Measurements from ENCODE around the gene CDK5R1.

Gene CDK5R1

DNA sequence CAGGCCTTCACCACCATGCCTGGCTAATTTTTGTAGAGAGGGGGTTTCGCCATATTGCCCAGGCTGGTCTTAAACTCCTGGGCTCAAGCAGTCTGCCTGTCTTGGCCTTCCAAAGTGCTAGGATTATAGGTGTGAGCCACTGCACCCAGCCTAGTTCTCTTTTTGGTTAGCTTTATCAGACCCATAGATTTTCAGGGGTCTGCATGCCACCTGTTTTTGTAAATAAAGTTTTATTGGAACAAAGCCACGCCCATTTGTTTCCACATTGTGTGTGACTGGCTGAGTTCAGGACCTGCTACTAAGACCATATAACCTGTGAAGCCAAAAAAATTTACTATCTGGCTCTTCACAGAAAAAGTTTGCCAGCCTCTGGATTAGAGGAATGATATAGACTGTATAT is 34.9 kb upstream of the CDK5R1 start:
- Mint-ChIP-seq H3K27me3 (ENCODE audit: low read depth) (no peaks in the 10 kb centered on the region), H3K9me3 (no peaks in the 10 kb centered on the region), H3K4me3 (no peak overlapping the region), H3K36me3 (ENCODE audit: low read depth) (peaks cover 67% of the 10 kb centered on the region), H3K4me1 (peaks cover 3% of the 10 kb centered on the region), H3K27ac (no peak overlapping the region)
- TF ChIP-seq, protein P1, sequence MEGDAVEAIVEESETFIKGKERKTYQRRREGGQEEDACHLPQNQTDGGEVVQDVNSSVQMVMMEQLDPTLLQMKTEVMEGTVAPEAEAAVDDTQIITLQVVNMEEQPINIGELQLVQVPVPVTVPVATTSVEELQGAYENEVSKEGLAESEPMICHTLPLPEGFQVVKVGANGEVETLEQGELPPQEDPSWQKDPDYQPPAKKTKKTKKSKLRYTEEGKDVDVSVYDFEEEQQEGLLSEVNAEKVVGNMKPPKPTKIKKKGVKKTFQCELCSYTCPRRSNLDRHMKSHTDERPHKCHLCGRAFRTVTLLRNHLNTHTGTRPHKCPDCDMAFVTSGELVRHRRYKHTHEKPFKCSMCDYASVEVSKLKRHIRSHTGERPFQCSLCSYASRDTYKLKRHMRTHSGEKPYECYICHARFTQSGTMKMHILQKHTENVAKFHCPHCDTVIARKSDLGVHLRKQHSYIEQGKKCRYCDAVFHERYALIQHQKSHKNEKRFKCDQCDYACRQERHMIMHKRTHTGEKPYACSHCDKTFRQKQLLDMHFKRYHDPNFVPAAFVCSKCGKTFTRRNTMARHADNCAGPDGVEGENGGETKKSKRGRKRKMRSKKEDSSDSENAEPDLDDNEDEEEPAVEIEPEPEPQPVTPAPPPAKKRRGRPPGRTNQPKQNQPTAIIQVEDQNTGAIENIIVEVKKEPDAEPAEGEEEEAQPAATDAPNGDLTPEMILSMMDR (IDR thresholded peaks at IDR 0.05; ENCODE audit: unreplicated experiment in 3 of 3), result no peak

DNA sequence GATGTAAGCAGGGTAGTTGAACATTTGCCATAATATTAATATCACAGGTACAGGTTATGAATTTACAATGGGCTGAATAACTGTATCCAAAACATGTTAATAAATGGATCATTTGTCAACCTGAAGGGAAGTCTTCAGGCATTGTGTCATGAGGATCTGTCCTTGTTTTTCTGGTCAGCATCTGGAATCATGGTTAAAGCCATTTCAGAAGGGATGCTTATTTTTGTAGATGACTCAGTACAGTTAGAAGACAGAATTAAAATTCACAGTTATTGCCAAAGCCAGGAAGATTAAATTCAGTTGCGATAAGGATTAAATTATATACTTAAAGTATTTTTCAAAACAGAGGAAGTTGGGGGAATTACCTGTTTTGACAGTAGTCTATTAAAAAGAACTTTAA is 34.5 kb upstream of the CDK5R1 start:
- Mint-ChIP-seq H3K36me3 (ENCODE audit: low read depth) (peaks cover 67% of the 10 kb centered on the region), H3K9me3 (no peaks in the 10 kb centered on the region), H3K4me3 (no peak overlapping the region), H3K27ac (no peak overlapping the region), H3K4me1 (no peaks in the 10 kb centered on the region), H3K27me3 (ENCODE audit: low read depth) (no peaks in the 10 kb centered on the region)
- TF ChIP-seq, protein P1 (IDR thresholded peaks at IDR 0.05; ENCODE audit: unreplicated experiment in 3 of 3), result no peak

DNA sequence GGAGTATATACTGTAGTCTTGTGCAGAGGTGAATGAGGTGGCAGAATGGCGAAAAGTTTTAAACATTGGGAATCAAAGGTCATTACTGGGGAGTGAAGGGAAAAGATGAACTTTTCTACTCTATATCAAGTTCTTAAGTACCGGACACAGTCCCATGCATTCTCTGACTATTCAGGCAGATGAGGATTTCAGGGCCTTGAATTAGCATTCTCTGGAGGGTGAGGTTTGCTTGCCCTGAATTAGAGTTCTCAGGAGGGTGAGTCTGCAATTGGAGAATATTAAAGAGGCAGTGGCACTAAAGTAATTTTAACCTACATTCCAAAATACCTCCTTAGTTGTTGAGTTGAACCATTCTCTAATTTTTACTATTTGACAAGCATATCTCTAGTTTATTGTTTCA is 33.4 kb upstream of the CDK5R1 start:
- H3K36me3 Mint-ChIP-seq (ENCODE audit: low read depth), result peaks cover 74% of the 10 kb centered on the region
- no peaks in the 10 kb centered on the region for H3K27me3 Mint-ChIP-seq (ENCODE audit: low read depth)
- TF ChIP-seq, protein P1 (IDR thresholded peaks at IDR 0.05; ENCODE audit: unreplicated experiment in 3 of 3), result no peak
- no peak overlapping the region for H3K4me3 Mint-ChIP-seq
- no peak overlapping the region for H3K27ac Mint-ChIP-seq
- no peaks in the 10 kb centered on the region for H3K9me3 Mint-ChIP-seq
- no peaks in the 10 kb centered on the region for H3K4me1 Mint-ChIP-seq

DNA sequence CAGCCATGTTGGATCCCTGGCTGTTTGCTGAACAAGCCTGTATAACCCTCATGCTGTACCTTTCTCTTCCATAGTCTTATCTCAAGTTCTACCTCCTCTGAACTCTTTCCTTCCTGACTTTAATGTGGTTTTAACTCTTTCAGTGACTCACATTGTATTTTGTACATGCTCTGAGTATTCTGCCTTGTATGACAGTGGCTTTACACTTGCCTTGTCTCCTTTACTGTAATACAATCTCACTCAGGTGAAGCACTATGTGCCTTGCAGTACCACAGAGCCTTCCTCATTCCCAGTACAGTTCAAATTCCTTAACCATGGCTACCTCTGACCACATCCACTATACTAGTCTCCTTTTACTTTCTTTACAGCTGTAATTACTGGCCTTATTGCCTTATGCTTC is 28.4 kb upstream of the CDK5R1 start:
- TF ChIP-seq, protein P1 (IDR thresholded peaks at IDR 0.05; ENCODE audit: unreplicated experiment in 3 of 3), result no peak
- Mint-ChIP-seq H3K4me3 (no peak overlapping the region), H3K9me3 (no peaks in the 10 kb centered on the region), H3K27ac (no peak overlapping the region), H3K27me3 (ENCODE audit: low read depth) (no peaks in the 10 kb centered on the region), H3K4me1 (no peaks in the 10 kb centered on the region), H3K36me3 (ENCODE audit: low read depth) (peaks cover 74% of the 10 kb centered on the region)

DNA sequence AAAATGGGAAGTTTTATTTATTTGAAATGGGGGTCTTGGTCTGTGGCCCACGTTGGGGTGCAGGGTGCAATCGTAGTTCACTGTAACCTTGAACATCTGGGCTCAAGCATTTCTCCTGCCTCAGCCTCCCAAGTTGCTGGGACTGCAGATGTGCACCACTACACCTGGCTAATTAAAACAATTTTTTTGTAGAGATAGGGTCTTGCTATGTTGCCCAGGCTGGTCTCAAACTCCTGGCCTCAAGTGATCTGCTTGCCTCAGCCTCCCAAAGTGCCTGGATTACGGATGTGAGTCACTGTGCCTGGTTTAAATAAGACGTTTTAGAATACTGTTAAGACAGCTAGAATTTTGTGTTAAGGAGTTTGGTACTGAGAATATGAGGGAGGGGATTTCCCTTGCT is 26.7 kb upstream of the CDK5R1 start:
- Mint-ChIP-seq H3K36me3 (ENCODE audit: low read depth) (peaks cover 72% of the 10 kb centered on the region), H3K4me1 (no peaks in the 10 kb centered on the region), H3K27ac (peak overlapping the region in 1 of 3 experiments; percentile 11), H3K27me3 (ENCODE audit: low read depth) (no peaks in the 10 kb centered on the region), H3K4me3 (no peak overlapping the region), H3K9me3 (no peaks in the 10 kb centered on the region)
- TF ChIP-seq, protein P1 (IDR thresholded peaks at IDR 0.05; ENCODE audit: unreplicated experiment in 3 of 3), result no peak

DNA sequence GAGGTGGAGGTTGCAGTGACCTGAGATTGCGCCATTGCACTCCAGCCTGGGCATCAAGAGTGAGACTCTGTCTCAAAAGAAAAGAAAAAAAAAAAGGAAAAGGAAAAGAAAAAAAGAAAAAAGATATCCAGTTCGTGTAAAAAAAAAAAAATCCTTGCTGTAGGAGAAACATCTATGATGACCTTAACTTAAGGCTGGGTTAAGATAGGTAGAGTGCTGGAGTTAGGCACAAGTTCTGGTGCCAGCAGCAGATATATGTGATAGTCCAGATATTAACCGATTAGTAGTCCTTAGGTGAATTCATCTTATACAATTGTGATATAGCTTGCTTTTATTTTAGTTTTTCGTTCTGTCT is 25.3 kb upstream of the CDK5R1 start:
- Mint-ChIP-seq H3K9me3 (no peaks in the 10 kb centered on the region), H3K4me3 (no peak overlapping the region), H3K27ac (peak overlapping the region in 1 of 3 experiments; percentile 27), H3K36me3 (ENCODE audit: low read depth) (peaks cover 69% of the 10 kb centered on the region), H3K27me3 (ENCODE audit: low read depth) (no peaks in the 10 kb centered on the region), H3K4me1 (no peaks in the 10 kb centered on the region)
- TF ChIP-seq, protein P1 (IDR thresholded peaks at IDR 0.05; ENCODE audit: unreplicated experiment in 3 of 3), result no peak
